ENCODE measurements around the gene ASTN2.

Gene ASTN2

DNA sequence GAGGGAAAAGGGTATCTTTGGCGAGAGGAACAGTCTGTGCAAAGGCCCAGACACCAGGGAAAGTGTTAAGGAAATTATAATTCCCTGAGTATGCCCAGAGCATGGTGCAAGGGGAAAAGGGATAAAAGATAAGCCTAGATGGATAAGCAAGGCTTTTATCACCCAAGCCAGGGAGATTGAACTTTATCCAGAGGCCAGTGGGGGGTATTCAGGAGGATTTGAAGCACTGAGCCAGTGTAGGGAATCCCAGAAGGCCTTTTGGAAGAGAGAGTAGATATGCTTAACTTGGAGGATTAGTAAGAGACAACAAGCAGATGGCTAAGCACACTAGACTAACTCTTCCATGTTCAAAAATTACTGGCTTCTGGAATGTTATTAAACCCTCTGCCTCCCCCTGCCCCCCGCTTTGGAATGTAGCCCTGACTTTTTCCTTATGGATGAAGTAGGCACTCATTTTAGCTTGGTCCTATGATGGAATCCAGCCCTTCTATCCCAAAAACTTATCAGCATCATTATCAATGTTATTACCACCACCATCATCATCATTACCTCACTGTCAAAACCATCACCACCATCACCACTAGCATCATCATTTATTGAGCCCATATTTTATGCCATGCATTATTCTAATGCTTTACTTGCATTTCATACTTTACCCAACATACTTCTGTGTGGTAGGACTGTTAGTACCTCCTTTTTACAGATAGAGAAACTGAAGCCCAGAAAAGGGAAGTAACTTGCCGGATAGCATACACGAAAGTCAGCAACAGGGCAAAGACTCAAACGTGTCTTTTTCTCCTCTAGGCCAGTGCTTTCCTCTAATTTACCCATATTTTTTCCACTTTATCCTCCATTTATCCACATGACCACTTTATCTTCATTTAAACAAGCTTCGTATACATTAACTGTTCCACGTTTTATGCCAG is 1024.3 kb downstream of the ASTN2 start:
- no peak for DNase-seq

DNA sequence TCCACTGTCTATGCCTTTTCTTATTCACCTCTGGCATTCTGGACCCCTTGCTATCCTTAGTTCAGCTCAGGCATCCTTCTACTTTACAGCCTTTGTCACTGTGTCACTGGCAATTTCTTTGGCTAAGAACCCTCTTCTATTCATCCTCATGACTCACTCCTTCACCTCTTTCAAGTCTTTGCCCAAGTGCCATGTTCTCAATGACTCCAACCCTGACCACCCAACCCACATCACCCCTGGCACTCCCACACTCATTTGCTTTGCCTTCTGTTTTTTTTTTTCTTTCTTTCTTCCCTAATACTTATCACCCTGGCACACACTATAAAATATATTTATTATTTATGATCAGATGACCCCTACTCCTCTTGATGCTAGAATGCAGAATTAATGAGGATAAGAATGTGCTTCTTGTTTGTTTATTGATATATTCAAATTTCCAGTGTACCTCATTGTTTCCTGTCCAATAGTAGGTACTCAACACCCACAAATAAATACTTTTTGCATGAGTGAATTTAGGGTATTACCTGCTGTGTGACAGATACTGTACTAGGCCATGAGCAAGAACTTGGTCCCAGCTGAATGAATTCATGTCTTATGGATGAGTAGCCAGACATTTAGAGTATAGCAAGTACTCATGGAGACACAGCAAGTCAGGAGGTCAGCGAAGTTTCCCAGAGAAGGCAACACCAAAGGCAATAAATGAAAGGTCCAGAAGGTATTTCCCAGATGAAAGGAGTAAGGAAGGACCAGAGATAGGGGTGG is 1025.1 kb downstream of the ASTN2 start:
- DNase-seq = no peak

DNA sequence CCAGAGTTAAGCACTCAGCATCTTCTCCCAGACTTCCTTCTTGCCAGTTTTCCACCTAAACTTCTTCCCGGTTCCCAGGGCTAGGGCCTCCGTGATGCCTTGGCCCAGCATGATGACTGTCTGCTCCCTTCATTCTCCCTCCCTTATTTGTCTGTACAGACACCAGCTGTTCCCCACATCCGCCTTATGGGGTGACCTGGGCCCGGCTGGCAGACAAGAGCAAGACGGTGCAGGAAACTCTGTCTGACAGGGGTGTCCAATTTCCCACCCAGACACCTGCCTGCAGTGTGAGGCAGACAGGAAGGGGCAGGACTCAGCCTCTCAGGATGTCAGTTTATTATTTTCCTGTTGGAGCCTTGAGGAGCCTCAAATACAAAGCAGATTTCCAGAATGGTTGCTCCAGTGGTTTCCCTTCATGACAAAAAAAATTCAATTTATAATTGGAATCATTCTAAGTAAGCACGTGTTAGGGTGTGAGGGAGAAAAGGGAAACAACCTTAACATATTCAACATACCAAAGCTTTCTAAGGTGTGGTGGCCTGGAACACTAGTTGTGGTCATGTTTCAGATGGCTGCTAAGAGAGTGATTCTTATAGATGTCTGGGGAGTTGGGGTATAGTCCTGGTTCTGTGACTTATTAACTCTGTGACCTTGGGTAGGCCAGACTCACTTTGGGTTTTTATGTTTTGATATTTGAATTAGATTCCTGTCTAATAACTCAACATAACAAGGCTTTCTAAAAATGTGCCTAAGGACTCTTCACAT is 1026.7 kb downstream of the ASTN2 start:
- DNase-seq = no peak

DNA sequence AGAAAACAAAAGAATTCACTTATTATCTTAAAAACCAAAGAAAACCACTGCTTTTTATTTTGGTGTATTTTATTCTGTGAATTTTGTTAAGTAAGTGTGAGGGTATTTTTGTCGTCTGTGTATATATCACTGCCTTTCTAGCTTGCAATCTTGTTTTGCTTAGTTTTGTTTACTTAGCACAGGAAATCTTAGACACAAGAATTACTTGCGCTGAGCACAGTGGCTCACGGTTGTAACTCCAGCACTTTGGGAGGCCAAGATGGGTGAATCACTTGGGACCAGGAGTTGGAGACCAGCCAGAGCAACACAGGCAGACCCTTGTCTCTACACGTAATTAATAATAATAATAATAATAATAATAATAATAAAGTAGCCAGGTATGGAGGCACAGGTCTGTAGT is 1030.9 kb downstream of the ASTN2 start:
- no peak for DNase-seq

DNA sequence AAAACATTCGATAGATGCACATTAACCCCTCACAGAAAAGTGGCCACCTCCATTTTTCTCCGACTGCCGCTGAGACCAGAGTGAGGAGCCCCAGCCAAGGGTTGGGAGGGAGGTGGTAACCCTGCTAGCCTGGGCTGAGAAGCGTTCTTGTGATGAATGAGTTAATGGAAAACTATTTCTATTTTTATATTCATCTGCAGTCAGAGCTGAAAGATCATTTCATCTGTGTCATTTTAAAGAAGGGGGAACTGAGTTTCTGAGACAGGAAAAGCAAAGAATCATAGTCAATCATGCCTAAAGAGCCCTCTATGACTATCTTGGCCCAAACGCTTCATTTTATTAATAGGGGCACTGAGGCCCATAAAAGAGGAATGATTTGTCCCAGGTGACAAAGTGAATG is 1031.7 kb downstream of the ASTN2 start:
- no peak for DNase-seq

DNA sequence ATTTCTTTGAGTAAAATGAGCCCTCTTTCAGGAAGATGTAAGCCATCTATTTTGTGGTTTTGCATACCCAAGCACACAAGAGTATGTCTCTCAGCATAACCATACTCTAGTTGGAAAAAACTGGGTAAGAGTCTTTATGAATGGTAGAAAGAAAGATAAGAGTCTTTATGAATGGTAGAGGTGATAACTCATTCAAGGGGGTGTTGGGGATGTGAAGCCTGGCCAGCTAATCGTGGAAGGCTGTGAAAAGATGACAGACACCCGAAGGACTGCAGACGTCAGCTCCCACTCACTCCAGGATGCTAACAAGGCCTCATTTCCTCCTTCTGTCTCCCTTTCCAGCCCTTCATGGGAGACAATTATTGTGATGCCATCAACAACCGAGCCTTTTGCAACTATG is 1032.8 kb downstream of the ASTN2 start:
- no peak for DNase-seq

DNA sequence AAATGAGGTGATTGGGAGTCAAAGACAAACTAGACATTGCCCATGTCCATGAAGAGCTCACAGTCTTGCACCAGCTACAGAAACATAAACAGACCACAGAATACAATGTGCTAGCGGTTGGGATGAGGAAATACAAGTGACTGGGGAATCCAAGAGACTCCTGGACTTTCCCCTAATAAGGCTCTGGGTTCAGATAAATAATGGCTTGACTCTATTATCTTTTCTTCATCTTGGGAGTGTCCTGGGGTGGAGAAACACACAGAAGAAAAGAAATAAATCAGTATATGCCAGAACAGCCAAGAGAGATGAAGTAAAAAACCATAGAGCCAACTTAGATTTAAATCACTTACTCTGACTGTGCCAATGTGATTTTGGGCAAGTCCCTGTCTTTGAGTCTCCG is 1033.5 kb downstream of the ASTN2 start:
- no peak for DNase-seq

DNA sequence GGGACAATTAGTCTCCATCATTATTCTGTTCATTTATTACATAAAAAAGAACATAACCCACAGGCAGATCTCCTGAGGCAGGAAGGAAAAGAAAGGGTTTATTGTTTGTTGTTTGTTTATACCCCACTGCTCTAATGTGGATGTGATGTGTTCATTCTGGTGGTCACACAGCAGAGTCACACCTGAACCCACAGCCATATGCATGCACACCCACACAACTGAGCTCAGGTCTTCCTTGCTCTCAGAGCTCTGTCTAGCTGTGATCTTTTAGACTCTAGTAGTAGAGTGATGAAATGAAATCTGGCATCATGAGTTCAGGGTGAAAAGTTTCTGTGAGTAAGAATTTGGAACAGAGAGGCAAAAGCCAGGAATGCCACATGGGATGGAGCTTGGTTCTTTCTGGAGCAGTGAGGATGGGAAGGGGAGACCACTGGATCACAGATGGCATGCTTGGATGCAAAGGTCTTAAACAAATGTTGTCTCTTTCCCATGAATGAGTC is 1034.3 kb downstream of the ASTN2 start:
- no peak for DNase-seq

DNA sequence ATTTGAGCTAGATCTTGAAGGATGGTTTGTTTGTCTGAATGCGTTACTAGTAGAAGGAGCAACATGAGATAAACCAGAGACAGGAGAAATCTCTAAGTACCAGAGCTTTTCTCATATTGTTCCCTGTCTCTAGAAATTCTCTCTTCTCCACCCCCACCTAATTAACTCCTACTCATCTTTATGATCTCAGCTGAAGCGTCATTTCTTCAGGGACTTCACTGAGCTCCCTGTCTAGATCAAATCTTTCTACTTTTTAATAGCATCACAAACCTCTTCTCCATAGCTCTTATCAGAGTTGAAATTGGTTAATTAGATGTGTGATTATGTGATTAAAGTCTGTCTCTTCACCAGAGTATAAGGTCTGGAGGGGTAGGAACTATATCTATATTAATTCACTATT is 1035.0 kb downstream of the ASTN2 start:
- no peak for DNase-seq

DNA sequence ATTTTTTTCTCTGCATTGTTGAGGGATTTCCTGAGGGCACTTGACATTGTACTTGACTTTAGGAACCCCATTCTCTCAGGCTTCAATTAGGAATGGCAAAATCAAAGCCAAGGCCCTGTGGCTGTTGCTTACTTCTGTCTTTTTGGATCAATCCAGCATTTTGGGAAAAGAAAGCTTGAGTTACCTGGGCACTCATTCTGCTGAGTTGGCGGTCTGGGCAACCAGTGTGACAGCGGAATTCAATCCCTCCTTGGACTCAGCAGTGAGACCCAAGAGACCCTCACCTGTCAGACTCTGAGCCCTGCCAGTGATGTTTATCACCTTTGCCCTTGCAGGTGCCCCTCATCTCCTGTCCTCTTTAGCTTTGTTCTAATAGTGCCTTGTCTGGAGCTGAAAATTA is 1036.0 kb downstream of the ASTN2 start:
- DNase-seq = no peak

DNA sequence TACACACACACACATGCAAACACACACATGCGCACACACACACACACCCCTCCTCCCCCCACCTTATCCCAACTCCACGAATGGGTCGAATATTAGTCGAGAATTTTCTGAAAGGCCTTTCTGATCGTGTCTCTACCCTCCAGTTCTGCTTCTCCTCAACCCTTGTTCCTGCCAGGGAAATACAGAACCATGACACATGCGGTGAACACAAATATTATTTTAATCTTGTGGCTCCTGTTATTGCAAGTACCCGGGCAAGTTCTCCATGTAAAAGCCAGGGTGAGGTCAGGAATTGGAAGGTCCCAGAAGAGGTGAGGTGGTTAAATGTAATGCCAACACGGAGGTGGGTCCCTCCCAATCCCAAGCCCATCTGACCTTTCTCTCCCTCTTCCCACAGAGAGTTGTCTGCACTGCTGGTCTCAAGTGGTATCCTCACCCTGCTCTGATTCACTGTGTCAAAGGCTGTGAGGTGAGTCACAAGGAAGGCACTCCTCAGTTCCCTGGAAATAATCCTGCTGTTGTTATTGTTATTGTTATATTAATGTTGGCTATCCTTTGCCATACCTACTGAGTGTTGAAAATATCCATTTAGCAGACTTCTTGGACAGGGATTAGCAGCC is 1037.6 kb downstream of the ASTN2 start:
- no peak for DNase-seq
